Loucy (cell line): Measurements from ENCODE around the gene IRAG1.

Experiments used
- H2AFZ ChIP-seq: fragments of 200-600 bp; sonication (generic); 2 replicates; pipeline ENCODE4 v1.6.0; 2016; ENCODE audit warnings: antibody characterized with exemption, mild to moderate bottlenecking, low read length, moderate library complexity
- H3F3A ChIP-seq: fragments of 200-600 bp; 2 replicates; pipeline ENCODE4 v1.6.0; 2016; ENCODE audit warnings: antibody characterized with exemption, low read depth, mild to moderate bottlenecking
- H3K27me3 ChIP-seq: fragments of 200-600 bp; sonication (generic); 2 replicates; pipeline ENCODE4 v1.6.1; 2014; ENCODE audit warnings: low read length, mild to moderate bottlenecking; ENCODE audit not compliant: insufficient read depth, poor library complexity, severe bottlenecking
- H3K36me3 ChIP-seq: fragments of 200-600 bp; sonication (generic); 2 replicates; pipeline ENCODE4 v1.6.1; 2016; ENCODE audit warnings: low read length; ENCODE audit not compliant: insufficient read depth
- H3K4me1 ChIP-seq: fragments of 200-600 bp; sonication (generic); 2 replicates; pipeline ENCODE4 v1.5.1; 2014; ENCODE audit warnings: low read length, mild to moderate bottlenecking; ENCODE audit not compliant: insufficient read depth, poor library complexity, severe bottlenecking
- H3K4me2 ChIP-seq: fragments of 200-600 bp; sonication (generic); 2 replicates; pipeline ENCODE4 v1.6.0; 2014; ENCODE audit warnings: antibody characterized with exemption, low read length, low read depth, mild to moderate bottlenecking; ENCODE audit not compliant: poor library complexity, severe bottlenecking
- H3K4me3 ChIP-seq: fragments of 200-600 bp; sonication (generic); 2 replicates; pipeline ENCODE4 v1.5.1; 2014; ENCODE audit warnings: low read length, mild to moderate bottlenecking, mixed read lengths; ENCODE audit not compliant: poor library complexity, severe bottlenecking
- H3K79me2 ChIP-seq: fragments of 200-600 bp; sonication (generic); 2 replicates; pipeline ENCODE4 v1.6.1; 2014; ENCODE audit warnings: low read length; ENCODE audit not compliant: insufficient read depth
- H3K9ac ChIP-seq: fragments of 200-600 bp; sonication (generic); 2 replicates; pipeline ENCODE4 v1.6.0; 2014; ENCODE audit warnings: mild to moderate bottlenecking, low read depth, low read length, moderate library complexity; ENCODE audit not compliant: poor library complexity, severe bottlenecking
- H3K9me2 ChIP-seq: fragments of 200-600 bp; sonication (generic); replicated peaks from 2 replicates; pipeline ENCODE4 v1.6.1; 2016; ENCODE audit warnings: low read depth, low read length, mixed read lengths
- H3K9me3 ChIP-seq: fragments of 200-600 bp; sonication (generic); 2 replicates; pipeline ENCODE4 v1.6.1; 2014; ENCODE audit warnings: mild to moderate bottlenecking, antibody characterized with exemption, low read length, low read depth; ENCODE audit not compliant: insufficient read depth
- H4K20me1 ChIP-seq: fragments of 200-600 bp; sonication (generic); 2 replicates; pipeline ENCODE4 v1.6.0; 2014; ENCODE audit warnings: antibody characterized with exemption, low read length, mild to moderate bottlenecking; ENCODE audit not compliant: insufficient read depth, poor library complexity, severe bottlenecking
- CTCF ChIP-seq: fragments of 200-600 bp; sonication (generic); conservative IDR thresholded peaks from 2 replicates; pipeline ENCODE4 v1.5.1; 2014; ENCODE audit warnings: mild to moderate bottlenecking, antibody characterized with exemption, low read length
- EZH2phosphoT487 ChIP-seq: fragments of 200-600 bp; IDR thresholded peaks from 2 replicates; pipeline ENCODE4 v1.6.1; 2018; ENCODE audit warnings: antibody characterized with exemption, mild to moderate bottlenecking, moderate library complexity, borderline replicate concordance

Gene IRAG1

DNA sequence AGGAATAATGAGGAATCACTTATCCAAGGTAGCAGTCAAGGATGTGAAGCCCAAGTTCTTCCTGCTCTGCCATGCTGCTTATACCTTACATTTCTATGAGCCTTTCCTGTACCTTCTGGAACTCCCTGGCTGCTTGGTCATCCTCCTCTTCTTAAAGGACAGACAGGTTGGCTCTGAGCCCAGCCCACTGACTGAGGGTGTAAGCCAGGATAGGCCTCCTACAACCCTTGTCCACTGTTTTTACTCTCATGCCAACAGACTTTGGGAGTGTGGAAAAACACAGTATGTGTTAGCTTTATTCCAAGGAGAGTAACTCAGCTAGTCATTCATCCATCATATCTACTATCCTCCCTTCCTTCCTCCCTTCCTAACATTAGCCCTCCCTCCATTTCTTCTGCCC lies 47.5 kb downstream of the IRAG1 start:
- Histone ChIP-seq H3K36me3 (no peaks in the 10 kb centered on the region), H3K9ac (no peak overlapping the region), H3K9me3 (no peaks in the 10 kb centered on the region), H3K4me3 (no peak overlapping the region), H3K9me2 (no peaks in the 10 kb centered on the region), H3K79me2 (no peaks in the 10 kb centered on the region), H4K20me1 (no peaks in the 10 kb centered on the region), H3F3A (no peaks in the 10 kb centered on the region), H3K4me1 (peaks cover 27% of the 10 kb centered on the region), H2AFZ (no peak overlapping the region), H3K27me3 (no peaks in the 10 kb centered on the region), H3K4me2 (no peak overlapping the region)
- TF ChIP-seq CTCF: no peak
- no peak for TF ChIP-seq EZH2phosphoT487

DNA sequence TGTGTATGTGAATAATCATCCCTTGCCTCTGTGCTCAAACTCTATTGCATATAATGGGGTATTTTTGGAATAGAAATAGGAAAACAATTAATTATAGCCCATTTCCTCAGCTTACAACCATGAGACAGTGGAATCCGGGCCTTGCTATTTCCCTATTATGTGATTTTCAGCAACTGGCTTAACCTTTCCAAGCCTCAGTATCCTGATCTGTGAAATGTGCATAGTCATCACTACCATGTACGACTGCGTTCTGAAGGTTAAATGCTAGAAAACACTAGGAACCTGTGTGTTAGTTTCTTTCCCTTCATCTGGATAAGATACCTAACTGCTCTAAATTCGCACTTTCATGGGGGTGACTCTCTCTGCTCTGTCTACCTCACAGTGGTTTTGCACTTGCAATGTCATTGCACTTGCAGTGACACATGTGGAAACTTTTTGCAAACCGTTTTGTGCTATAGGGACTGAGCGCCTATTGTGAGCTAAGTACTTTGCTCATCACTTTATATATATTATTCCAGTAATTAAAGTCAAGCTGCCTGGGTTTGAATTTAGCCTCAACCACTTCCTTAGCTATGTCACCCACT lies 48.3 kb downstream of the IRAG1 start:
- H3K9me2 ChIP-seq: no peaks in the 10 kb centered on the region
- H4K20me1 ChIP-seq: no peaks in the 10 kb centered on the region
- no peaks in the 10 kb centered on the region for H3K79me2 ChIP-seq
- H2AFZ ChIP-seq: no peak overlapping the region
- H3K4me1 ChIP-seq: peaks cover 27% of the 10 kb centered on the region
- H3K27me3 ChIP-seq: no peaks in the 10 kb centered on the region
- no peaks in the 10 kb centered on the region for H3F3A ChIP-seq
- no peak overlapping the region for H3K4me2 ChIP-seq
- no peaks in the 10 kb centered on the region for H3K9me3 ChIP-seq
- H3K9ac ChIP-seq: no peak overlapping the region
- H3K4me3 ChIP-seq: no peak overlapping the region
- TF ChIP-seq EZH2phosphoT487: no peak
- TF ChIP-seq CTCF: no peak
- H3K36me3 ChIP-seq: no peaks in the 10 kb centered on the region
